ENCODE results near the gene ZNF683. TPM values are rescaled to one million over a fixed set of nuclear protein-coding genes. Genes with fewer than 3 reads are reported as not detected.

Gene ZNF683
- total and polyA plus RNA-seq, 9 of the 15 experiments (the other 6 are each of a cell fraction or from before 2014, with no cell fraction given) = not detected

GRCh38 chr1:26408604-26409003, 36.1 kb upstream of the ZNF683 start (continued):
- 0 out of 2 replicates have a peak, but pooled peaks have one; percentile 47 for TF ChIP-seq ZBTB26 (CRISPR knock-in tag; IDR thresholded peaks at IDR 0.05)
- peak; percentile 100 for TF ChIP-seq ZNF511 (CRISPR knock-in tag; IDR thresholded peaks at IDR 0.05)
- 0 out of 2 replicates have a peak, but pooled peaks have one; percentile 22 for TF ChIP-seq KLF16 (IDR thresholded peaks at IDR 0.05)
- peak; percentile 9; the same call in 1 of the 2 replicates for TF ChIP-seq KDM2B (CRISPR knock-in tag; IDR thresholded peaks at IDR 0.05)
- no peak for TF ChIP-seq GTF2B (IDR thresholded peaks at IDR 0.05; ENCODE audit: extremely low read depth, insufficient read length)
- peak in 2 of 3 experiments; percentile 28 to 88; a peak in 3 of 6 replicates for TF ChIP-seq ZBTB11 (CRISPR knock-in tag; IDR thresholded peaks at IDR 0.05)
- 0 out of 4 replicates have a peak, but pooled peaks of 1 of the 2 experiments have one; percentile 33 for TF ChIP-seq ZMIZ1 (IDR thresholded peaks at IDR 0.05; ENCODE audit: low read depth in 2 of 2, low read length in 2 of 2)
- TF ChIP-seq, protein P1, sequence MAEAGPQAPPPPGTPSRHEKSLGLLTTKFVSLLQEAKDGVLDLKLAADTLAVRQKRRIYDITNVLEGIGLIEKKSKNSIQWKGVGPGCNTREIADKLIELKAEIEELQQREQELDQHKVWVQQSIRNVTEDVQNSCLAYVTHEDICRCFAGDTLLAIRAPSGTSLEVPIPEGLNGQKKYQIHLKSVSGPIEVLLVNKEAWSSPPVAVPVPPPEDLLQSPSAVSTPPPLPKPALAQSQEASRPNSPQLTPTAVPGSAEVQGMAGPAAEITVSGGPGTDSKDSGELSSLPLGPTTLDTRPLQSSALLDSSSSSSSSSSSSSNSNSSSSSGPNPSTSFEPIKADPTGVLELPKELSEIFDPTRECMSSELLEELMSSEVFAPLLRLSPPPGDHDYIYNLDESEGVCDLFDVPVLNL (CRISPR knock-in tag; IDR thresholded peaks at IDR 0.05; ENCODE audit: low read depth) = peak; percentile 97
